GM23338 (cell line): ENCODE results near the gene DLGAP4. TPM values are rescaled to one million over a fixed set of nuclear protein-coding genes. Genes with fewer than 3 reads are reported as not detected.

Experiments used
- CREB1 ChIP-seq: fragments of 250-450 bp; sonication (Bioruptor Pico); IDR thresholded peaks from 2 replicates; pipeline ENCODE4 v1.5.0; 2020; ENCODE audit warnings: low read depth, mild to moderate bottlenecking, moderate library complexity
- JUNB ChIP-seq: IDR thresholded peaks from one replicate; pipeline ENCODE4 v1.6.1; 2016; ENCODE audit warnings: antibody characterized with exemption; ENCODE audit not compliant: unreplicated experiment
- POLR2AphosphoS5 ChIP-seq: IDR thresholded peaks from 2 replicates; pipeline ENCODE4 v1.6.1; 2016; ENCODE audit warnings: antibody characterized with exemption, low read depth
- STAT1 ChIP-seq: IDR thresholded peaks from one replicate; pipeline ENCODE4 v1.6.1; 2016; ENCODE audit warnings: antibody characterized with exemption; ENCODE audit not compliant: unreplicated experiment
- polyA plus RNA-seq: library from polyadenylated mRNA; unstranded; fragments of >200 nt; fragmentation: Nextera tagmentation; extraction: Ambion mirVana; gene quantifications from 2 replicates; pipeline ENCODE4 v1.2.1, GENCODE V29; 2016
- total RNA-seq: library from RNA; depleted of rRNA; stranded (reverse); fragments of >200 nt; shearing (Covaris generic); gene quantifications from 2 replicates; pipeline ENCODE4 v1.2.3, GENCODE V29; 2014
- TF ChIP-seq, protein P1 (sequence below): fragments of 250-450 bp; sonication (Bioruptor Pico); IDR thresholded peaks from 2 replicates; pipeline ENCODE4 v1.5.0; 2020; ENCODE audit warnings: mild to moderate bottlenecking, moderate library complexity
- TF ChIP-seq, protein P2 (sequence below): IDR thresholded peaks from one replicate; pipeline ENCODE4 v1.6.1; 2018; ENCODE audit warnings: antibody characterized with exemption; ENCODE audit not compliant: unreplicated experiment

Gene DLGAP4
- total and polyA plus RNA-seq, 2 experiments from 2014 or later: 46.1 to 52.2 TPM

- TF ChIP-seq, protein P1, sequence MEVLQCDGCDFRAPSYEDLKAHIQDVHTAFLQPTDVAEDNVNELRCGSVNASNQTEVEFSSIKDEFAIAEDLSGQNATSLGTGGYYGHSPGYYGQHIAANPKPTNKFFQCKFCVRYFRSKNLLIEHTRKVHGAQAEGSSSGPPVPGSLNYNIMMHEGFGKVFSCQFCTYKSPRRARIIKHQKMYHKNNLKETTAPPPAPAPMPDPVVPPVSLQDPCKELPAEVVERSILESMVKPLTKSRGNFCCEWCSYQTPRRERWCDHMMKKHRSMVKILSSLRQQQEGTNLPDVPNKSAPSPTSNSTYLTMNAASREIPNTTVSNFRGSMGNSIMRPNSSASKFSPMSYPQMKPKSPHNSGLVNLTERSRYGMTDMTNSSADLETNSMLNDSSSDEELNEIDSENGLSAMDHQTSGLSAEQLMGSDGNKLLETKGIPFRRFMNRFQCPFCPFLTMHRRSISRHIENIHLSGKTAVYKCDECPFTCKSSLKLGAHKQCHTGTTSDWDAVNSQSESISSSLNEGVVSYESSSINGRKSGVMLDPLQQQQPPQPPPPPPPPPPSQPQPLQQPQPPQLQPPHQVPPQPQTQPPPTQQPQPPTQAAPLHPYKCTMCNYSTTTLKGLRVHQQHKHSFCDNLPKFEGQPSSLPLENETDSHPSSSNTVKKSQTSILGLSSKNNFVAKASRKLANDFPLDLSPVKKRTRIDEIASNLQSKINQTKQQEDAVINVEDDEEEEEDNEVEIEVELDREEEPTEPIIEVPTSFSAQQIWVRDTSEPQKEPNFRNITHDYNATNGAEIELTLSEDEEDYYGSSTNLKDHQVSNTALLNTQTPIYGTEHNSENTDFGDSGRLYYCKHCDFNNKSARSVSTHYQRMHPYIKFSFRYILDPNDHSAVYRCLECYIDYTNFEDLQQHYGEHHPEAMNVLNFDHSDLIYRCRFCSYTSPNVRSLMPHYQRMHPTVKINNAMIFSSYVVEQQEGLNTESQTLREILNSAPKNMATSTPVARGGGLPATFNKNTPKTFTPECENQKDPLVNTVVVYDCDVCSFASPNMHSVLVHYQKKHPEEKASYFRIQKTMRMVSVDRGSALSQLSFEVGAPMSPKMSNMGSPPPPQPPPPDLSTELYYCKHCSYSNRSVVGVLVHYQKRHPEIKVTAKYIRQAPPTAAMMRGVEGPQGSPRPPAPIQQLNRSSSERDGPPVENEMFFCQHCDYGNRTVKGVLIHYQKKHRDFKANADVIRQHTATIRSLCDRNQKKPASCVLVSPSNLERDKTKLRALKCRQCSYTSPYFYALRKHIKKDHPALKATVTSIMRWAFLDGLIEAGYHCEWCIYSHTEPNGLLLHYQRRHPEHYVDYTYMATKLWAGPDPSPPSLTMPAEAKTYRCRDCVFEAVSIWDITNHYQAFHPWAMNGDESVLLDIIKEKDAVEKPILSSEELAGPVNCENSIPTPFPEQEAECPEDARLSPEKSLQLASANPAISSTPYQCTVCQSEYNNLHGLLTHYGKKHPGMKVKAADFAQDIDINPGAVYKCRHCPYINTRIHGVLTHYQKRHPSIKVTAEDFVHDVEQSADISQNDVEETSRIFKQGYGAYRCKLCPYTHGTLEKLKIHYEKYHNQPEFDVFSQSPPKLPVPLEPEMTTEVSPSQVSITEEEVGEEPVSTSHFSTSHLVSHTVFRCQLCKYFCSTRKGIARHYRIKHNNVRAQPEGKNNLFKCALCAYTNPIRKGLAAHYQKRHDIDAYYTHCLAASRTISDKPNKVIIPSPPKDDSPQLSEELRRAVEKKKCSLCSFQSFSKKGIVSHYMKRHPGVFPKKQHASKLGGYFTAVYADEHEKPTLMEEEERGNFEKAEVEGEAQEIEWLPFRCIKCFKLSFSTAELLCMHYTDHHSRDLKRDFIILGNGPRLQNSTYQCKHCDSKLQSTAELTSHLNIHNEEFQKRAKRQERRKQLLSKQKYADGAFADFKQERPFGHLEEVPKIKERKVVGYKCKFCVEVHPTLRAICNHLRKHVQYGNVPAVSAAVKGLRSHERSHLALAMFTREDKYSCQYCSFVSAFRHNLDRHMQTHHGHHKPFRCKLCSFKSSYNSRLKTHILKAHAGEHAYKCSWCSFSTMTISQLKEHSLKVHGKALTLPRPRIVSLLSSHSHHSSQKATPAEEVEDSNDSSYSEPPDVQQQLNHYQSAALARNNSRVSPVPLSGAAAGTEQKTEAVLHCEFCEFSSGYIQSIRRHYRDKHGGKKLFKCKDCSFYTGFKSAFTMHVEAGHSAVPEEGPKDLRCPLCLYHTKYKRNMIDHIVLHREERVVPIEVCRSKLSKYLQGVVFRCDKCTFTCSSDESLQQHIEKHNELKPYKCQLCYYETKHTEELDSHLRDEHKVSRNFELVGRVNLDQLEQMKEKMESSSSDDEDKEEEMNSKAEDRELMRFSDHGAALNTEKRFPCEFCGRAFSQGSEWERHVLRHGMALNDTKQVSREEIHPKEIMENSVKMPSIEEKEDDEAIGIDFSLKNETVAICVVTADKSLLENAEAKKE (CRISPR knock-in tag): no peak
- TF ChIP-seq CREB1 (CRISPR knock-in tag) (no peak), JUNB (no peak), STAT1 (no peak), POLR2AphosphoS5 (no peak)
- TF ChIP-seq, protein P2, sequence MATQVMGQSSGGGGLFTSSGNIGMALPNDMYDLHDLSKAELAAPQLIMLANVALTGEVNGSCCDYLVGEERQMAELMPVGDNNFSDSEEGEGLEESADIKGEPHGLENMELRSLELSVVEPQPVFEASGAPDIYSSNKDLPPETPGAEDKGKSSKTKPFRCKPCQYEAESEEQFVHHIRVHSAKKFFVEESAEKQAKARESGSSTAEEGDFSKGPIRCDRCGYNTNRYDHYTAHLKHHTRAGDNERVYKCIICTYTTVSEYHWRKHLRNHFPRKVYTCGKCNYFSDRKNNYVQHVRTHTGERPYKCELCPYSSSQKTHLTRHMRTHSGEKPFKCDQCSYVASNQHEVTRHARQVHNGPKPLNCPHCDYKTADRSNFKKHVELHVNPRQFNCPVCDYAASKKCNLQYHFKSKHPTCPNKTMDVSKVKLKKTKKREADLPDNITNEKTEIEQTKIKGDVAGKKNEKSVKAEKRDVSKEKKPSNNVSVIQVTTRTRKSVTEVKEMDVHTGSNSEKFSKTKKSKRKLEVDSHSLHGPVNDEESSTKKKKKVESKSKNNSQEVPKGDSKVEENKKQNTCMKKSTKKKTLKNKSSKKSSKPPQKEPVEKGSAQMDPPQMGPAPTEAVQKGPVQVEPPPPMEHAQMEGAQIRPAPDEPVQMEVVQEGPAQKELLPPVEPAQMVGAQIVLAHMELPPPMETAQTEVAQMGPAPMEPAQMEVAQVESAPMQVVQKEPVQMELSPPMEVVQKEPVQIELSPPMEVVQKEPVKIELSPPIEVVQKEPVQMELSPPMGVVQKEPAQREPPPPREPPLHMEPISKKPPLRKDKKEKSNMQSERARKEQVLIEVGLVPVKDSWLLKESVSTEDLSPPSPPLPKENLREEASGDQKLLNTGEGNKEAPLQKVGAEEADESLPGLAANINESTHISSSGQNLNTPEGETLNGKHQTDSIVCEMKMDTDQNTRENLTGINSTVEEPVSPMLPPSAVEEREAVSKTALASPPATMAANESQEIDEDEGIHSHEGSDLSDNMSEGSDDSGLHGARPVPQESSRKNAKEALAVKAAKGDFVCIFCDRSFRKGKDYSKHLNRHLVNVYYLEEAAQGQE: no peak
Measured at GRCh38 chr20:36311854-36312723, 6.0 kb downstream of the DLGAP4 start (continued).
